K562 (cell line): ENCODE results near the gene PATL1. TPM values are rescaled to one million over a fixed set of nuclear protein-coding genes. Genes with fewer than 3 reads are reported as not detected.
A peak's percentile ranks its signal among the peaks of the same experiment; 100 is the strongest.

Experiments used
- ATAC-seq: fragments of 200-7000 bp; cut with Tn5 transposase; 3 replicates; pipeline ENCODE4 v1.9.1; 2020; ENCODE audit warnings: moderate library complexity
- BruUV-seq: library from RNA; stranded (reverse); fragments of 400-500 nt; replicated peaks from 2 replicates; lab custom pipeline; 2021; lab: Mats Ljungman, UMichigan
- CTCF ChIA-PET: fragments of 300-600 bp; formaldehyde crosslinking; extraction: SDS; loops from one replicate; lab custom pipeline; 2021; ENCODE audit warnings: low intra/inter-chr PET ratio; lab: Yijun Ruan, JAX
- POLR2A ChIA-PET: fragments of 300-600, 350-650 bp; sonication (Branson Sonifier 250); formaldehyde crosslinking; extraction: SDS; loops from one replicate; lab custom pipeline; 2021; ENCODE audit warnings: antibody characterized with exemption, inconsistent platforms; lab: Yijun Ruan, JAX
- DNase-seq, 4 experiments: peaks; one replicate each; pipeline versions ENCODE4 v3.0.0 to v3.0.0-alpha.2; 2011 to 2018; ENCODE audit warnings: low spot score in 3 of 4, mixed read lengths in 3 of 4; ENCODE audit errors: extremely low read depth in 1 of 4
- FAIRE-seq: peaks from 2 replicates; lab custom pipeline; 2011; peaks lifted over from hg19 to GRCh38; lab: Jason Lieb, UNC
- H2AFZ ChIP-seq: 2 replicates; pipeline ENCODE4 v1.6.0; 2011; ENCODE audit warnings: low read depth, low read length, control low read depth, inconsistent platforms
- H3K27ac ChIP-seq: fragments of 200-600 bp; 3 replicates; pipeline ENCODE4 v1.8.0; 2011; ENCODE audit warnings: low read depth, mild to moderate bottlenecking, control low read depth, inconsistent platforms, low read length, moderate library complexity, mixed read lengths; ENCODE audit errors: extremely low read depth
- H3K27me3 ChIP-seq, 2 experiments: fragments of 300-600 bp in 1 of 2; 2 replicates in 1 of 2; 3 replicates in 1 of 2; pipeline versions ENCODE4 v1.6.0 to v1.8.0; 2011; ENCODE audit warnings: inconsistent platforms in 2 of 2, low read length in 2 of 2, mild to moderate bottlenecking in 1 of 2, mixed read lengths in 1 of 2, moderate library complexity in 1 of 2; ENCODE audit not compliant: control insufficient read depth in 2 of 2, insufficient read depth in 2 of 2
- H3K36me3 ChIP-seq: fragments of 300-600 bp; 3 replicates; pipeline ENCODE4 v1.8.0; 2011; ENCODE audit warnings: mild to moderate bottlenecking, low read length, inconsistent platforms; ENCODE audit not compliant: control insufficient read depth, insufficient read depth
- H3K4me1 ChIP-seq, 2 experiments: fragments of 200-600 bp in 1 of 2; replicated peaks in 1 of 2; 2 replicates in 1 of 2; 3 replicates in 1 of 2; pipeline versions ENCODE4 v1.5.1 to v1.8.0; 2011; ENCODE audit warnings: inconsistent platforms in 2 of 2, low read length in 2 of 2, mild to moderate bottlenecking in 1 of 2, mixed read lengths in 1 of 2, moderate library complexity in 1 of 2; ENCODE audit not compliant: control insufficient read depth in 2 of 2, insufficient read depth in 2 of 2
- H3K4me2 ChIP-seq: 2 replicates; pipeline ENCODE4 v1.6.1; 2011; ENCODE audit warnings: low read length, control low read depth, inconsistent platforms, mixed read lengths; ENCODE audit not compliant: insufficient read depth
- H3K4me3 ChIP-seq: fragments of 200-600 bp; sonication (generic), shearing (Covaris generic); 2 replicates; pipeline ENCODE4 v1.5.1; 2016; ENCODE audit warnings: control low read depth, inconsistent platforms
- H3K79me2 ChIP-seq: fragments of 200-600 bp; 3 replicates; pipeline ENCODE4 v1.8.0; 2011; ENCODE audit warnings: low read length, inconsistent platforms; ENCODE audit not compliant: control insufficient read depth, insufficient read depth
- H3K9ac ChIP-seq, 2 experiments: 2 replicates each; pipeline versions ENCODE4 v1.6.0 to v1.6.1; 2011; ENCODE audit warnings: low read depth in 2 of 2, low read length in 2 of 2, control low read depth in 1 of 2, inconsistent platforms in 1 of 2, mild to moderate bottlenecking in 1 of 2, mixed read lengths in 1 of 2; ENCODE audit not compliant: insufficient read depth in 1 of 2
- H3K9me1 ChIP-seq: one replicate; pipeline ENCODE4 v1.6.0; 2011; ENCODE audit warnings: inconsistent platforms, mild to moderate bottlenecking, low read length, moderate library complexity; ENCODE audit not compliant: control insufficient read depth, insufficient read depth
- H3K9me3 ChIP-seq: replicated peaks from 2 replicates; pipeline ENCODE4 v1.5.1; 2011; ENCODE audit warnings: low read depth, low read length, inconsistent platforms; ENCODE audit not compliant: control insufficient read depth, insufficient read depth
- H4K20me1 ChIP-seq: replicated peaks from 2 replicates; pipeline ENCODE4 v1.6.1; 2011; ENCODE audit warnings: low read length, inconsistent platforms, mixed read lengths; ENCODE audit not compliant: control insufficient read depth, insufficient read depth
- PBX2 ChIP-seq, 2 experiments: IDR thresholded peaks in 1 of 2; conservative IDR thresholded peaks in 1 of 2; 2 replicates each; pipeline ENCODE4 v1.6.1; 2016; ENCODE audit warnings: low read depth in 2 of 2, mild to moderate bottlenecking in 1 of 2, missing compliant biosample characterization in 1 of 2, missing genetic modification characterization in 1 of 2, moderate library complexity in 1 of 2
- SMAD4 ChIP-seq: fragments of 250-450 bp; sonication (Bioruptor Pico); conservative IDR thresholded peaks from 2 replicates; pipeline ENCODE4 v1.8.0; 2021; ENCODE audit warnings: inconsistent platforms, mild to moderate bottlenecking, moderate library complexity
- WGBS: fragments of 100-300 bp; shearing (Covaris generic); methylation state at CpG from one replicate; pipeline ENCODE4 v1.1.6; 2016; ENCODE audit warnings: low coverage, mixed read lengths; ENCODE audit not compliant: insufficient coverage; ENCODE audit errors: missing lambda C conversion rate; 5-methylcytosine and 5-hydroxymethylcytosine counted together
- in situ Hi-C: fragments of 300-500 bp; cut with MboI; formaldehyde crosslinking; loops from 4 replicates; pipeline ENCODE4 v1.15.0; 2018; ENCODE audit warnings: inconsistent platforms, mixed read lengths
- intact Hi-C: fragments of 100-400 bp; cut with micrococcal nuclease; formaldehyde crosslinking; loops from 2 replicates; pipeline ENCODE4 v1.14.2; 2022
- polyA plus RNA-seq, 8 experiments: library from polyadenylated mRNA; depleted of rRNA in 4 of 8; stranded (reverse) in 5 of 8; unstranded in 3 of 8; fragments of >200 nt; fragmentation: Nextera tagmentation in 2 of 8; fragmentation: Illumina TruSeq in 1 of 8; extraction: Ambion mirVana in 2 of 8; extraction: Trizol in 1 of 8; gene quantifications; 2 replicates each; pipeline versions ENCODE4 v1.2.1 to v1.2.3, GENCODE V29; 2011 to 2014; ENCODE audit warnings: inconsistent platforms in 1 of 8, missing spikeins in 1 of 8
- total RNA-seq, 7 experiments: library from RNA; depleted of rRNA in 6 of 7; stranded (reverse); fragments of >200 nt in 6 of 7; fragmentation: Illumina TruSeq in 2 of 7; extraction: Trizol in 2 of 7; gene quantifications; 2 replicates each; pipeline versions ENCODE4 v1.2.1 to v1.2.3, GENCODE V29; 2011 to 2021; ENCODE audit warnings: low replicate concordance in 1 of 7

The PATL1 gene
- total and polyA plus RNA-seq, 9 of the 15 experiments (the other 6 are each of a cell fraction or from before 2014, with no cell fraction given), result 3.2 to 48.0 (median 16.4) TPM

DNA sequence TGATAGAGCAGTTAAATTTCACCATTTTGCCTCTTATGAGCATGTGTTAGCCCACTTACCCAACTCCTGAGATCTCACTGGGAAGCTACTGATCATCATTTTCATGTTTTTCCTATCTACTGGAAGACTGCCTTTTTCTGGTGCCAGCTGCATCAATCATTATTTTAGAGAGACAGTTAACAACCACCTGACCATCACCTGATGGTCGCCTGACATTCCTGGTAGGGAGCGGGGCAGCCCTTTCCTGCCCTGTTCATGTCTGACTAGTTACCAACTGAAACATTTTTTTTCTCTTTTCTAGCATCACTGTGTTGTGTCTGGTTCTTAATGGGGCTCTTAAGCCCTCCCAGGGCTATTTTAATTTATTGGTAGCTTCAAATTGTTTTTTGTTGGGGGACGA is 20.2 kb upstream of the PATL1 start:
- DNase-seq, result no peak
- no peaks in the 10 kb centered on the region for H3K36me3 ChIP-seq
- H3K9me3 ChIP-seq, result peaks cover 10% of the 10 kb centered on the region
- H3K9me1 ChIP-seq, result no peaks in the 10 kb centered on the region
- 33% methylated on average over 3 of the region's 3 CpGs for WGBS
- no peak overlapping the region for H3K27ac ChIP-seq
- no peak overlapping the region for H3K9ac ChIP-seq
- in situ Hi-C loops (loop anchor here (25.0 kb wide), 1 partner anchor 502 kb away; no protein-coding TSS in a partner anchor), intact Hi-C loops (no loop called here)
- ChIA-PET CTCF (no interaction called here), POLR2A (interaction anchor here (1.0 to 1.7 kb wide), 2 partner anchors 16 to 121 kb away, joined by 3 to 5 read pairs; partner anchors contain the start of gene MRPL16)
- no peak for TF ChIP-seq SMAD4 (CRISPR knock-in tag)
- TF ChIP-seq PBX2 (CRISPR knock-in tag; IDR thresholded peaks at IDR 0.05; ENCODE audit: low read depth), result no peak
- 0 out of 2 replicates have a peak, but pooled peaks have one; percentile 13 for TF ChIP-seq PBX2 (tag; conservative IDR thresholded peaks at IDR 0.05; ENCODE audit: low read depth)
- no peak overlapping the region for H2AFZ ChIP-seq
- ATAC-seq, result no peak
- H4K20me1 ChIP-seq, result no peaks in the 10 kb centered on the region
- no peak for FAIRE-seq
- no peaks in the 10 kb centered on the region for H3K79me2 ChIP-seq
- no peak overlapping the region for H3K4me2 ChIP-seq
- no peaks in the 10 kb centered on the region for H3K4me1 ChIP-seq
- H3K4me3 ChIP-seq, result no peak overlapping the region
- no TSS peak for BruUV-seq
- H3K27me3 ChIP-seq, result no peaks in the 10 kb centered on the region
